SK-N-SH (cell line): ENCODE data around the gene CD248.

Source experiments
- FOXJ3 ChIP-seq: sonication (generic); formaldehyde crosslinking; IDR thresholded peaks from 2 replicates; pipeline ENCODE4 v1.5.1; 2020; ENCODE audit warnings: mild to moderate bottlenecking, missing genetic modification reagents
- GABPA ChIP-seq: IDR thresholded peaks from 2 replicates; pipeline ENCODE4 v1.4.0; 2012; ENCODE audit warnings: low read depth, mild to moderate bottlenecking
- GATA2 ChIP-seq: sonication (generic); formaldehyde crosslinking; IDR thresholded peaks from 2 replicates; pipeline ENCODE4 v1.5.0; 2020; ENCODE audit warnings: mild to moderate bottlenecking, missing genetic modification reagents
- RAD21 ChIP-seq: IDR thresholded peaks from 2 replicates; pipeline ENCODE4 v1.6.1; 2012; ENCODE audit warnings: mild to moderate bottlenecking, low read length
- REST ChIP-seq: IDR thresholded peaks from 2 replicates; pipeline ENCODE4 v1.6.1; 2012; ENCODE audit warnings: mild to moderate bottlenecking, low read depth, low read length, moderate library complexity
- RFX5 ChIP-seq: IDR thresholded peaks from 2 replicates; pipeline ENCODE4 v1.6.1; 2012; ENCODE audit warnings: mild to moderate bottlenecking, improper control_type of control experiment, low read length
- SMC3 ChIP-seq: IDR thresholded peaks from 2 replicates; pipeline ENCODE4 v1.6.1; 2012; ENCODE audit warnings: low read depth, low read length, improper control_type of control experiment
- TAF1 ChIP-seq: IDR thresholded peaks from 2 replicates; pipeline ENCODE4 v1.6.1; 2012; ENCODE audit warnings: low read depth, mild to moderate bottlenecking, low read length, moderate library complexity, borderline replicate concordance
- TCF12 ChIP-seq: IDR thresholded peaks from 2 replicates; pipeline ENCODE4 v1.4.0; 2012
- USF2 ChIP-seq: fragments of 150-350 bp; IDR thresholded peaks from 2 replicates; pipeline ENCODE4 v1.6.1; 2017; ENCODE audit warnings: antibody characterized with exemption, low read length, low read depth, borderline replicate concordance
- TF ChIP-seq, protein P1 (sequence below): fragments of 200-600 bp; sonication (generic); IDR thresholded peaks from 2 replicates; pipeline ENCODE4 v1.6.1; 2017; ENCODE audit warnings: antibody characterized with exemption, mild to moderate bottlenecking, moderate library complexity

DNA sequence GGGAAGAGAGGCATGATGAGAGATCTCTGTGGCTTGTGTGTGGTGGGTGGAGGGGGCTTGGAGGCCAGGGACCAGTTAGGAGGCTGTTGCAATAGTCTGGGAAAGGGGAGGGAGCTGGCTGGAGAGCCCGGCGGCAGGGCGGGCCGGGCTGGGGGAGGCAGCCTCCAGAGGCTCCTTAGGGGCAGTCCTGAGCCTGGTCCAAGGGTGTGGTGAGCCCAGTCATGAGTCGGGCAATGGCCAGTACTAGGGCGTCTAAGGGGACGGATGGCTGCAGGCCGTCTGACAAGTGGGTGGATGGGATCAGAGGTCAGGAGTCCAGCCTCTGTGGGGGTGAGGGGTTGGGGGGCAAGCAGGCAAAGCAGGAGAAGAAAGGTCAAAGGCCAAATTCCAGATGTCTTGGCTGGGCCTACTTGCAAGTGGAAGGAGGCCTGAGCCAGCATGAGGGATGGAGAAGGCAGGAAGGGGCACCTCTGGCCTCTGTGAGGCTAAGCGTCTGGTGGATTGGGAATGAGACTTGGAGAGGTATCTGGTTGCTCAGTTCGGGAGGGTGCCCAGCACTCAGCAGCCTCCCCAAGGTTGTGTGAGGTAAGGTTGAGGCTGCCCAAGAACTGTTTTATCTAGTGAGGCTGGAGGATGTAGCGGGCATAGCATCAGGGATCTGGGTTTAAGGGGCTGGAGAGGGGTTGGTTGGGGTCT is 6.0 kb upstream of the CD248 start:
- TF ChIP-seq GATA2 (CRISPR knock-in tag) = no peak
- TF ChIP-seq, protein P1, sequence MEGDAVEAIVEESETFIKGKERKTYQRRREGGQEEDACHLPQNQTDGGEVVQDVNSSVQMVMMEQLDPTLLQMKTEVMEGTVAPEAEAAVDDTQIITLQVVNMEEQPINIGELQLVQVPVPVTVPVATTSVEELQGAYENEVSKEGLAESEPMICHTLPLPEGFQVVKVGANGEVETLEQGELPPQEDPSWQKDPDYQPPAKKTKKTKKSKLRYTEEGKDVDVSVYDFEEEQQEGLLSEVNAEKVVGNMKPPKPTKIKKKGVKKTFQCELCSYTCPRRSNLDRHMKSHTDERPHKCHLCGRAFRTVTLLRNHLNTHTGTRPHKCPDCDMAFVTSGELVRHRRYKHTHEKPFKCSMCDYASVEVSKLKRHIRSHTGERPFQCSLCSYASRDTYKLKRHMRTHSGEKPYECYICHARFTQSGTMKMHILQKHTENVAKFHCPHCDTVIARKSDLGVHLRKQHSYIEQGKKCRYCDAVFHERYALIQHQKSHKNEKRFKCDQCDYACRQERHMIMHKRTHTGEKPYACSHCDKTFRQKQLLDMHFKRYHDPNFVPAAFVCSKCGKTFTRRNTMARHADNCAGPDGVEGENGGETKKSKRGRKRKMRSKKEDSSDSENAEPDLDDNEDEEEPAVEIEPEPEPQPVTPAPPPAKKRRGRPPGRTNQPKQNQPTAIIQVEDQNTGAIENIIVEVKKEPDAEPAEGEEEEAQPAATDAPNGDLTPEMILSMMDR = no peak
- TF ChIP-seq REST = no peak
- no peak for TF ChIP-seq GABPA
- no peak for TF ChIP-seq TAF1
- no peak for TF ChIP-seq TCF12
- no peak for TF ChIP-seq RAD21
- TF ChIP-seq USF2 = no peak
- no peak for TF ChIP-seq RFX5
- TF ChIP-seq SMC3 = no peak
- no peak for TF ChIP-seq FOXJ3
